H1 (cell line): ENCODE results near the gene EXD3.

Source experiments
- EP300 ChIP-seq, 2 experiments: IDR thresholded peaks; 1 replicate in 1 of 2; 2 replicates in 1 of 2; pipeline ENCODE4 v1.6.1; 2011 to 2012; ENCODE audit warnings: low read depth in 2 of 2, low read length in 2 of 2, mild to moderate bottlenecking in 2 of 2, borderline replicate concordance in 1 of 2, inconsistent platforms in 1 of 2, moderate library complexity in 1 of 2
- SIX5 ChIP-seq: IDR thresholded peaks from 2 replicates; pipeline ENCODE4 v1.6.1; 2011; ENCODE audit warnings: mild to moderate bottlenecking, low read depth, low read length
- TF ChIP-seq, protein P1 (sequence below), 3 experiments: IDR thresholded peaks; 1 replicate in 2 of 3; 2 replicates in 1 of 3; pipeline versions ENCODE4 v1.5.1 to v1.6.1; 2011; ENCODE audit warnings: low read length in 3 of 3, mild to moderate bottlenecking in 3 of 3, inconsistent platforms in 2 of 3, low read depth in 1 of 3, moderate library complexity in 1 of 3; ENCODE audit not compliant: insufficient read depth in 1 of 3; ENCODE audit errors: control extremely low read depth in 1 of 3
- TF ChIP-seq, protein P2 (sequence below): IDR thresholded peaks from 2 replicates; pipeline ENCODE4 v1.6.1; 2012; ENCODE audit warnings: inconsistent platforms

DNA sequence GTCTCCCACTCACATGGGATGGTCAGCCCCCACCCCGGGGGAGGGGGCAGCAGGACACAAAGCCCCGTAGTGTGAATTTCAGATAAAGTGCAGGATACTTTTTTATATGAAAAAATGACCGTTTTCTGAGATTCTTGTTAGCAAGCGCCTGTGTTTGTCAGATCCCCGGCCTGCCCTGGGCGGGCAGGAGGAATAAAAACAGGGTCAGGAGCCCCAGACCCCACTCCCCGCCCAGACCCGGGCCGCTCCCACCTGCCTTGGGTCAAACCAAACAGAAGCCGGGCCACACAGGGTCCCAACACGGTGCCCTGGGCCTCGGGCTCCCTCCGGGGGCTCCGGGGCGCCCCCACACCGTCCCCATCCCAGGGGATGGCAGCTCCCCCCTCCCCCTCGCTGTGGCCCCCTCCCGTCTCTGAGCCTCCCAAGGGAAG lies 107.4 kb downstream of the EXD3 start:
- TF ChIP-seq, protein P1, sequence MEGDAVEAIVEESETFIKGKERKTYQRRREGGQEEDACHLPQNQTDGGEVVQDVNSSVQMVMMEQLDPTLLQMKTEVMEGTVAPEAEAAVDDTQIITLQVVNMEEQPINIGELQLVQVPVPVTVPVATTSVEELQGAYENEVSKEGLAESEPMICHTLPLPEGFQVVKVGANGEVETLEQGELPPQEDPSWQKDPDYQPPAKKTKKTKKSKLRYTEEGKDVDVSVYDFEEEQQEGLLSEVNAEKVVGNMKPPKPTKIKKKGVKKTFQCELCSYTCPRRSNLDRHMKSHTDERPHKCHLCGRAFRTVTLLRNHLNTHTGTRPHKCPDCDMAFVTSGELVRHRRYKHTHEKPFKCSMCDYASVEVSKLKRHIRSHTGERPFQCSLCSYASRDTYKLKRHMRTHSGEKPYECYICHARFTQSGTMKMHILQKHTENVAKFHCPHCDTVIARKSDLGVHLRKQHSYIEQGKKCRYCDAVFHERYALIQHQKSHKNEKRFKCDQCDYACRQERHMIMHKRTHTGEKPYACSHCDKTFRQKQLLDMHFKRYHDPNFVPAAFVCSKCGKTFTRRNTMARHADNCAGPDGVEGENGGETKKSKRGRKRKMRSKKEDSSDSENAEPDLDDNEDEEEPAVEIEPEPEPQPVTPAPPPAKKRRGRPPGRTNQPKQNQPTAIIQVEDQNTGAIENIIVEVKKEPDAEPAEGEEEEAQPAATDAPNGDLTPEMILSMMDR (IDR thresholded peaks at IDR 0.05; ENCODE audit: control extremely low read depth in 1 of 3, insufficient read depth in 1 of 3, low read depth in 1 of 3, low read length in 3 of 3) = no peak
- no peak for TF ChIP-seq SIX5
- TF ChIP-seq, protein P2, sequence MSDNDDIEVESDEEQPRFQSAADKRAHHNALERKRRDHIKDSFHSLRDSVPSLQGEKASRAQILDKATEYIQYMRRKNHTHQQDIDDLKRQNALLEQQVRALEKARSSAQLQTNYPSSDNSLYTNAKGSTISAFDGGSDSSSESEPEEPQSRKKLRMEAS = no peak
- no peak for TF ChIP-seq EP300 (IDR thresholded peaks at IDR 0.05; ENCODE audit: borderline replicate concordance in 1 of 2, low read depth in 2 of 2, low read length in 2 of 2)
